Ecto neural progenitor cell (in vitro differentiated cells): ENCODE data around the gene TMEM119.

Experiments used
- DNase-seq: peaks from one replicate; pipeline ENCODE4 v3.0.0-alpha.2; 2018; ENCODE audit warnings: low spot score

Gene TMEM119

DNA sequence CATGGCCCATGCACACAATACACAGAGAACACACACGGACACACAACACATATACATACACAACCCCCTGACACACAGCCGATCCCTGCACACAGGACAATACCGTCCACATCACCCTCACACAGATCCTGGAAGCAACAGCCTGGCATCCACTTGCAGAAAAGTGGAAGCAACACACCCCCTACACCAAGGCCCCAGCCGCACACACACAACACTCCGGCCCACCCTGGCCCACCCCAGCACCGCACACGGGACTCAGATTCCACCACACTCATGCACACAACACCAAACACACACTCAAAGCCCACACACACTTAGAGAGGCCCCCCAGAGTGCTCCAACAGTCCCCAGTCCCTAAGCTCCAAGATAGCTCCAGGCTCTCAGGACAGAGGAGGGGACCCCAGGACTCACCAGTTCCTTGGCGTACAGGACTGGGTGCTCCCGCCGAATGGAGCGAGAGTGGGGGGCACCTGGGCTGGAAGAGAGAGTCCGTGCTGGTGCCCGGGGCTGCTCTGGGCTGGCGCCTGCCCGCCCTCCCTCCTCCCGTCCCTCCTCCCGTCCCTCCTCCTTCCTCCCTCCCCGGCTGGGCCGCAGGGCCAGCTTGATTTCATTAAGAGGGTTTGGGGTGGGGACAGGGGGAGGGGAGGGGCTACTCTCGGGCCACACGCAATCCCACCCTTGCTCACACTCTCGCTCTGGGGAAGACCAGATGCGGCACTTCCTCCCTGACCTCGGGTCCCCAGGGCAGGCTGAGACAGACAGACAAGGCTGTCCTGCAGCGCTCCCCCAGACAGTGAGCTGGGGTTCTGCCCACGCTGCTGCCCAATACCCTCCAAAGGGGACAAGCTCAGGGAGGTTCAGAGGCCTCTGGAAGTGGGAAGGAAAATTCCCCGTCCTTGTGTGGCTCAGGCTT lies at the start of gene TMEM119:
TMEM119 (minus strand) TSS at position 526 of the 913 bp plus-strand sequence. CDS start 5,701 bp downstream, outside the sequence.
- DNase-seq = peak; percentile 79

- DNase-seq = no peak
Observed at GRCh38 chr12:108646600-108647579, 49.0 kb upstream of the TMEM119 start.

DNA sequence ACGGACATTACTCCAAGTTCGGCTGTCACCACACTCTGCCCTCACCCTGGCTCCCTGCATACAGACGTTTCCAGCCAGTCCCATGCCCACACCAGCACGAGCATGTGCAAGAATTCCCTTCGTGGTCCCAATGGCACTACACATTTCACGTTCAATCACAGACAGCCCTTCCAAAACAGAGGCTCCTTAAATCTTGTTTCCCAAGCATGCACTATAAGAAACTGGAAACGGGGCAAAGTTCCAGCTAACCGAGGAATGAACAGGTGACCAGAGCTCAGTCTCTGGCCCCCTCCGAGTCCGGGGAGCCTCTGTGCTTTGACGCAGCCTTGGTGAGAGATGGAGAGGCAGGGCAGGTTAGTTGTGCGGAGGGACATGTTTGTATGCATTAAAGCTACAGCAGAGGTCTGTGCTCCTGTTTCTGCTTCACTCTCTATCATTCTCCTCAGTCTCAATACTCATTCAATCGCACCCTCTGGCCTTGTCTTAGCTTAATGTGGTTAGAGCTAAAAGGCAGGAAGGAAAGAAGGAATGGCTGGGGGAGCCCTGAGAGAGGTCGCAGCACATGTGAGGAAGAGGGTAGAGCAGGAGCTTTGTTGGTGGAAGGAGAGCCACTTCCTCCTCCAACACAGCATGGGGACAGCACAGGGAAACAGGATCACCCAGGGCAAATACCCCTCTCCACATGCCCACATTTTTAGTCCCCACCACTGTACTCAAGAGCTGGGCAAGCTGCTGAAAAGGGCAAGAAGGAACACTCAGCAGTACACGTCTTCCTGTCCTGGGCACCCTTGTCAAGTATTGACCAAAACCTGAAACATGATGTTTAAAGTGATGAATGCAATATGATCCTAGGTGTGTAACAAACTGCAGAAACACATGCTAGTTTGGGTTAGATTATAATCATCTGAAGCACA lies 48.1 kb upstream of the TMEM119 start:
- DNase-seq = no peak

GRCh38 chr12:108644811-108645120 lies 46.9 kb upstream of the TMEM119 start:
- no peak for DNase-seq

GRCh38 chr12:108643941-108644810 lies 46.3 kb upstream of the TMEM119 start:
- DNase-seq = no peak

DNA sequence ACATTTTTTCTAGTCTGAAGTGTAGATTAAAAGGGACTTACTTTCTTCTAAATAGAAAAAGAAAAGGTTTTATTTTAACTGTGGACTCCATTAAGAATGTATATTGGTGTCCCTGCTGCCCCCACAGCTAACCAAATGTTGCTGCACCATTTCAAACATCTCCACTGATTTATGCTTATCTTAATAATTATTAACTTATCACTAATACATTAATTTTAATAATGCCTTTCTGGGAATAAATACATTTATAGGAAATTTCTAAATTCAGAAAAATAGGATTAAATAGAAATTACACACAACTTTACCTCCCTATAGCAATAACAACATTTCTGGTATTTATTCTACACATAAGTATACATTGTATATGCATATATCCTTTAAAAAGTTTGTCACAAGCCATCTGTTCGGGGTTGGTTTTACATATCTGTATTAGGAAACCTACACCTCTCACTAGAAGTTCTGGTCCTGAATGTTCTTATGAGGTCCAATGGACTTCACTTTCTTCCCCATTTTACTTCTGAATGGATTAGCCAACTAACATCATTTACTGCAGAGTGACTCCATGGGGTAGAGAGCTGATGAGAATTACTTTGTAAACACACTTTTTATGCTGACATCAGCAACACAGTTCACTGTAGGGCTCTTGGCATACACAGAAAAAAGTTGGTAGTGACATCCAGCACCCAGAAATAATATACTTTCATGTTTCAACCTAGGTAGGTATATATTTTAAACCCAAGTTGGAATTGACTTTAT lies 45.2 kb upstream of the TMEM119 start:
- DNase-seq = no peak

GRCh38 chr12:108642269-108642870 lies 44.5 kb upstream of the TMEM119 start:
- DNase-seq = no peak

- no peak for DNase-seq
Observed at GRCh38 chr12:108641446-108642268, 43.8 kb upstream of the TMEM119 start.

DNA sequence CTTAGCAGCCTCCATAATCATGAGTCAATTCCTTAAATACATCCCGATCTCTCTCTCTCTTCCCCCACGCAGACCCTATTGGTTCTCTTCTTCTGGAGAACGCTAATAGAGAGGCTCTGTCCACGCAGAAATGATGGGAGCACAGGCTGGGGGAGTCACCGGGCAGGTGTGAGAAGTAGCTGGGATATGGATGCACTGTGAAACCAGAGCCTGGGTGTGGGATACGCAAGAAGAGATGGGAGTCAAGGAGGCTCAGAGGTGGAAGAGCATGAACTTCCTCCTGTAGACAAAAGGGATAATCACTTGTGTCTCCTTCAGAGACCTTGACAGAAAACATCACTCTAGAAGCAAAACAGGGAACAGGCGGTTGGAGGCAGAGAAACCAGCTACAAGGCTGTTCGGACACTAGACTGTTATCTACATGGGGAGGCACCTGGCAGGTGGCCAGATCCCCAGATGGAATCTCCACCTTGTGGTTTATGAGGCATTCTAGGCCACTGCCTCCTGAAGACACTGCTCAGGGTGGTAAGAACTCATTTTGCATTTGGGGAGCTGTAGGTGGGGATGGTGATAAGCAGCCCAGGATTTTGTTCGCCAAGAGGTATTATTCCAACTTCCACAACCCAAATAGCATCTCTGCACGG lies 43.0 kb upstream of the TMEM119 start:
- DNase-seq = no peak

DNA sequence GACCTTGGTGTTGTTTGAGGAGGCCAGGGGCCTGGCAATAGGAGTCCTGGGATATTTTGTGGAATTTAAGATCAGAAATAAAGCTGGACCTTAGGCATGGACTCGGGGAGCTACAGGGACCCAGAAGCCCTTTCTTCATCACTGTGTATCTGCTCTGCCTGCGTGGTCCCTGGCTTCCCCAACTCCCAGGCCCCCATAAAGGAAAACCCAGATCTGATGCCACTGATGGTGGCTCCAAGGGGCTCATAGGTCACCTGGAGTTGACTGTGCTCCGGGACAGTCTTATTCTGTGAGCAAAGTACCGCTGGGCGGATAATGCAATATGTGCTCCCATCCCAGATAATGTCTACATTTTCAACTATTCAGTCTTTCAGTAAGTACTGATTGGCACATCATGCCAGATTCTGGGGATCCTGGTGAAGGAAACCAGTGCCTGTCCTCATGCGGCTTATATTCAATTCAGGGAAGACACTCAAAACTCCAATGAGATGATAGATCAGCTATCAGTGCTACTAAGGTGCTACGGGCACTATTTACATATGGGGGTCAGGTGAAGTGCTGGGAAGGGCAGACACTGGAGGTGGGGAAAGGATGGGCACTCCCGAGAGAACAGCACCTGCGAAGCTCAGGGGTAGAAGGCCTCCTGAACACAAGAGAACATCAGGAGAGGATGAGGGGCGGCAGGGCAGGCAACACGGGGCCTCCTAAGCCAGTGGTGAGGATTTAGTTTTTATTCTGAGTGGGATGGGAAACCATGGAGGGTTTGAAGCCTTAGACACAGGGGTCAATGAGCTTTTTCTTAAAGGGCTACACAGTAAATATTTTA lies 41.3 kb upstream of the TMEM119 start:
- DNase-seq = no peak

GRCh38 chr12:108638141-108638827 lies 40.4 kb upstream of the TMEM119 start:
- DNase-seq = peak; percentile 86

DNA sequence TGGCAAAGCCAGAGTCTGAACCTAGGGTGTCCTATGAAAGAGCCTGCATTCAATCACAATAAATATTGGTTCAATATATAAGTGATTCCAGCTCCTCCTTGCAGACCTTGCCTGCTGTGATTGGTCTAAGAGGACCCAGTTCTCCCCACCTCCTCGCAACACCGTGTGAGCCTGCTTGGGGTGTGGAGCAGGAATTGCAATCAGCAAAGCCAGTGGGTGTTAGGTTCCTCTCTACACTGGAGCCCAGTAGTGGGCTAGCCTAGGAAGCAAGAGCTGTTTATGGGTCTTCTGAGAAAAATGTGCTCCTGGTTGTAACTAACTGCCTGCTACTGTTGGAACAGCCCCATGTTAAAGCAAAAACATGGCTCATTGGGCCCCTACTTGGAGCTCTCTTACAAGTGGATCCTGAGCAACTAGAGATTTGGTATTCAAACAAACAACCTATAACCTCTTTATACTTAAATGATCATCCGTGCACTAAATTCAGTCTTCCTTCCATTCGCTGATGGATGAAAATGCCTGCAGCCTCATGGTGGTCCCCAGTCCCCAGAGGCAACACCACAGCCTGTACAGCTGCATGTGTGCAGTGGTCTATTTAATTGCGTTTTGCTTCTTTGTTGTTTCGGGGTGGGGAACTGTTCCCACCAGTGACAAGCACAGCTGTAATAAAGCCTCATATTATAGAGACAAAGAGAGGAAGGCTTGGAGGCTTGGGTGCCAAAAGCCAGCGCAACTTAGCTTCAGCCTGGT lies 39.5 kb upstream of the TMEM119 start:
- no peak for DNase-seq

GRCh38 chr12:108635997-108636808 lies 38.3 kb upstream of the TMEM119 start:
- DNase-seq = no peak

DNA sequence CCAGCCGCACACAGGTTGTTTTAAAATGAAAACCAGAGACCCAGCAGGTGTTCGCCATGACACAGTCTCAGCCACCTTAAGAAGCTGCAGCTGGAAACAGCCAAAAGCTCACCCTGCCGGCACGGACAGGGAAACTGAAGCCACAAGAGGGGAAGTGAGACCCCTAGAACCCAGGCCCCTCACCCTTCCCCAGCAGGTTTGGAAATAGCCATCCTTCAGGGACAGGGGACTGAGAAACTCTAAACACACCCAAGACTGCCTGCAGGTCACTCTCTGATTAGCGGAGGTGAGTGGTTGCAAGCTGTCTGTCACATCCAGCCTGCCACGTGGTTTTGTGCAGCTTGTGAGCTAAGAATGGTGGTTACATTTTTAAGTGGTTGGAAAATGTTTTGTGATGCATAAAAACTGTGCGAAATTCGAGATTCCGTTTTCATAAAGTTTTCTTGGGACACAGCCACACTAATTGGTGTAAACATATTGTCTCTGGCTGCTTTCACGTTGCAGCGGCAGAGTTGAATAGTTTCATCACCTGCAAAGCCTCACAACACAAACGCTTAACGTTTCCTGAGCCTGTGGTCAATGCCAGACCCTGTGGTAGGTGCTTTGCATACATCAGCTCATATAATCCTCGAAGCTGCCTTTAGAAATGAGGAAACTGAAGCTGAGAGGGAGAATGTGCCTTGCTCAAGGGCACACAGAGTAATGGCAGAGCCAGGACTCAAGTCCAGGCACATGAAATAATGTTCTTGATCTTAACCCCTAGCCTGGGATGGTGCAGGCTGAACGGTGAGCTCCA lies 37.5 kb upstream of the TMEM119 start:
- no peak for DNase-seq
